Lung microvascular endothelial cell (primary cell): Measurements from ENCODE around the gene IL25. TPM values are rescaled to one million over a fixed set of nuclear protein-coding genes. Genes with fewer than 3 reads are reported as not detected.
"Not testable (repeated sequence)": the region's sequence is repeated elsewhere in the genome, so short reads cannot be mapped to it uniquely, and the experiment has no call there.

Source experiments
- DNase-seq, 2 donors: peaks; one replicate each; pipeline versions ENCODE4 v3.0.0 to v3.0.0-alpha.2; 2010; ENCODE audit warnings: low read depth in 2 of 2
- total RNA-seq: library from RNA; depleted of rRNA; stranded (reverse); fragments of >200 nt; gene quantifications from 2 replicates; pipeline ENCODE4 v1.2.1, GENCODE V29; 2014

Gene IL25
- total RNA-seq = not detected in 2 replicates

GRCh38 chr14:23372509-23372908, at the start of gene IL25:
TSS of gene IL25 (plus strand) at chr14:23372809.
- DNase-seq = no peak

GRCh38 chr14:23323838-23324454, 48.7 kb upstream of the IL25 start:
- no peak for DNase-seq

- DNase-seq = no peak
Observed at GRCh38 chr14:23324455-23324846, 48.2 kb upstream of the IL25 start.

GRCh38 chr14:23324993-23325392, 47.6 kb upstream of the IL25 start:
- no peak for DNase-seq

- not testable (repeated sequence) for DNase-seq
Observed at GRCh38 chr14:23325746-23326145, 46.9 kb upstream of the IL25 start.

GRCh38 chr14:23326491-23327332, 45.9 kb upstream of the IL25 start:
- DNase-seq = no peak

- DNase-seq = peak; percentile 79 to 83
Observed at GRCh38 chr14:23327947-23328744, 44.5 kb upstream of the IL25 start.

GRCh38 chr14:23335623-23336022, 37.0 kb upstream of the IL25 start:
- DNase-seq = no peak

GRCh38 chr14:23339506-23340268, 32.9 kb upstream of the IL25 start:
- DNase-seq = no peak

GRCh38 chr14:23344481-23344880, 28.1 kb upstream of the IL25 start:
- no peak for DNase-seq

GRCh38 chr14:23345987-23346692, 26.5 kb upstream of the IL25 start:
- no peak for DNase-seq

- no peak for DNase-seq
Observed at GRCh38 chr14:23346693-23347405, 25.8 kb upstream of the IL25 start.

GRCh38 chr14:23347406-23348296, 25.0 kb upstream of the IL25 start:
- no peak for DNase-seq

GRCh38 chr14:23348297-23348655, 24.3 kb upstream of the IL25 start:
- no peak for DNase-seq

- DNase-seq = no peak
Observed at GRCh38 chr14:23349156-23349845, 23.3 kb upstream of the IL25 start.

- no peak for DNase-seq
Observed at GRCh38 chr14:23351681-23352505, 20.7 kb upstream of the IL25 start.

- DNase-seq = peak; percentile 12 to 54
Observed at GRCh38 chr14:23352506-23353432, 19.8 kb upstream of the IL25 start, which contains the start of gene SLC22A17. TSS of gene SLC22A17 (minus strand) at chr14:23352887.
